Endothelial cell of umbilical vein (primary cell): ENCODE data around the gene TTLL11.

Experiments used
- EZH2 ChIP-seq: IDR thresholded peaks from 2 replicates; pipeline ENCODE4 v1.6.1; 2012; ENCODE audit warnings: borderline replicate concordance, low read depth, mild to moderate bottlenecking, moderate library complexity, low read length, inconsistent platforms; ENCODE audit not compliant: severe bottlenecking
- JUN ChIP-seq: IDR thresholded peaks from 2 replicates; pipeline ENCODE4 v1.6.1; 2011; ENCODE audit warnings: borderline replicate concordance, low read depth; ENCODE audit not compliant: insufficient read length, insufficient read depth
- MYC ChIP-seq: IDR thresholded peaks from one replicate; pipeline ENCODE4 v1.6.1; 2011; ENCODE audit warnings: mild to moderate bottlenecking, low read depth, low read length
- POLR2A ChIP-seq: IDR thresholded peaks from 2 replicates; pipeline ENCODE4 v1.6.1; 2012; ENCODE audit warnings: low read depth, mild to moderate bottlenecking, control low read depth, low read length
- POLR2AphosphoS5 ChIP-seq: IDR thresholded peaks from 2 replicates; pipeline ENCODE4 v1.6.1; 2012; ENCODE audit warnings: low read depth, mild to moderate bottlenecking, control low read depth, low read length, moderate library complexity; ENCODE audit not compliant: insufficient read depth
- TF ChIP-seq, protein P1 (sequence below), 2 donors: IDR thresholded peaks; 1 replicate in 1 of 2; 2 replicates in 1 of 2; pipeline ENCODE4 v1.5.1; 2011; ENCODE audit warnings: low read length in 2 of 2, mild to moderate bottlenecking in 2 of 2, moderate library complexity in 2 of 2, control low read depth in 1 of 2, inconsistent platforms in 1 of 2, low read depth in 1 of 2; ENCODE audit not compliant: insufficient read depth in 1 of 2; ENCODE audit errors: extremely low read depth in 1 of 2
- TF ChIP-seq, protein P2 (sequence below): IDR thresholded peaks from 2 replicates; pipeline ENCODE4 v1.6.1; 2011; ENCODE audit not compliant: insufficient read depth, insufficient read length

DNA sequence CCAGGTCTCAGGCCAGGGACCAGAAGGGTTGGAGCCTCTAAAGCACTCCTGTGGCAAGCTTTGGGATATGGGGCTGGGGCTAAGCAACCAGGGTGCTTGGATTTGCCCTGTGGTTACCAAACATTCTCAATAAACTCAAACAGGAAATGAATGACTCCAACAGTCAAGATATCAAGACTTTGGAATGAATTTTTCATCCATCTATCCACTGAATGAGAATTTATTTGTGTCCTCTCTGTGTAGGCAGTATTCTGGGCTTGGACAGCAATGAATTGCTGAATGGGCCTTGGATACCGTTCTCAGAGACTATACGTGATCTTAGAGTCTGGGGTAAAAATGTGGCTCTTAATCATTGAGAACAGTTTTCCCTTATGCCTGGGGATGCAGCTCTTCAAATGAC lies 229.2 kb downstream of the TTLL11 start:
- TF ChIP-seq, protein P1, sequence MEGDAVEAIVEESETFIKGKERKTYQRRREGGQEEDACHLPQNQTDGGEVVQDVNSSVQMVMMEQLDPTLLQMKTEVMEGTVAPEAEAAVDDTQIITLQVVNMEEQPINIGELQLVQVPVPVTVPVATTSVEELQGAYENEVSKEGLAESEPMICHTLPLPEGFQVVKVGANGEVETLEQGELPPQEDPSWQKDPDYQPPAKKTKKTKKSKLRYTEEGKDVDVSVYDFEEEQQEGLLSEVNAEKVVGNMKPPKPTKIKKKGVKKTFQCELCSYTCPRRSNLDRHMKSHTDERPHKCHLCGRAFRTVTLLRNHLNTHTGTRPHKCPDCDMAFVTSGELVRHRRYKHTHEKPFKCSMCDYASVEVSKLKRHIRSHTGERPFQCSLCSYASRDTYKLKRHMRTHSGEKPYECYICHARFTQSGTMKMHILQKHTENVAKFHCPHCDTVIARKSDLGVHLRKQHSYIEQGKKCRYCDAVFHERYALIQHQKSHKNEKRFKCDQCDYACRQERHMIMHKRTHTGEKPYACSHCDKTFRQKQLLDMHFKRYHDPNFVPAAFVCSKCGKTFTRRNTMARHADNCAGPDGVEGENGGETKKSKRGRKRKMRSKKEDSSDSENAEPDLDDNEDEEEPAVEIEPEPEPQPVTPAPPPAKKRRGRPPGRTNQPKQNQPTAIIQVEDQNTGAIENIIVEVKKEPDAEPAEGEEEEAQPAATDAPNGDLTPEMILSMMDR (IDR thresholded peaks at IDR 0.05; ENCODE audit: extremely low read depth in 1 of 2, insufficient read depth in 1 of 2, low read depth in 1 of 2, low read length in 2 of 2): no peak
- TF ChIP-seq EZH2 (no peak), POLR2AphosphoS5 (no peak), MYC (no peak), POLR2A (no peak), JUN (no peak)
- TF ChIP-seq, protein P2, sequence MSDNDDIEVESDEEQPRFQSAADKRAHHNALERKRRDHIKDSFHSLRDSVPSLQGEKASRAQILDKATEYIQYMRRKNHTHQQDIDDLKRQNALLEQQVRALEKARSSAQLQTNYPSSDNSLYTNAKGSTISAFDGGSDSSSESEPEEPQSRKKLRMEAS: no peak
